Endothelial cell of umbilical vein (primary cell): Measurements from ENCODE around the gene LIPF. TPM values are rescaled to one million over a fixed set of nuclear protein-coding genes. Genes with fewer than 3 reads are reported as not detected.

Experiments used
- BruUV-seq: library from RNA; stranded (reverse); fragments of 400-500 nt; replicated peaks from 2 replicates; lab custom pipeline; 2021; lab: Mats Ljungman, UMichigan
- CTCF ChIA-PET: fragments of 300-600, 350-600 bp; sonication (Branson Sonifier 250); formaldehyde crosslinking; loops from one replicate; lab custom pipeline; 2021; ENCODE audit warnings: antibody characterized with exemption, inconsistent platforms; lab: Charles Lee
- POLR2A ChIA-PET: fragments of 300-600, 350-600 bp; sonication (Branson Sonifier 250); formaldehyde crosslinking; loops from one replicate; lab custom pipeline; 2021; ENCODE audit warnings: antibody characterized with exemption, inconsistent platforms; lab: Charles Lee
- DNase-seq: peaks from one replicate; pipeline ENCODE4 v3.0.0-alpha.2; 2011; ENCODE audit warnings: low read depth, low spot score
- FAIRE-seq: peaks from 2 replicates; lab custom pipeline; 2011; peaks lifted over from hg19 to GRCh38; lab: Jason Lieb, UNC
- H2AFZ ChIP-seq: 2 replicates; pipeline ENCODE4 v1.6.0; 2012; ENCODE audit warnings: low read depth, low read length, control low read depth, inconsistent platforms
- H3K27ac ChIP-seq: 2 replicates; pipeline ENCODE4 v1.5.1; 2011; ENCODE audit warnings: low read depth, mild to moderate bottlenecking, control low read depth, low read length, moderate library complexity; ENCODE audit not compliant: insufficient read depth
- H3K27me3 ChIP-seq, 2 experiments: 2 replicates each; pipeline versions ENCODE4 v1.6.0 to v1.6.1; 2011; ENCODE audit warnings: low read length in 2 of 2, mixed read lengths in 1 of 2; ENCODE audit not compliant: control insufficient read depth in 2 of 2, insufficient read depth in 2 of 2
- H3K36me3 ChIP-seq, 2 experiments: 2 replicates in 1 of 2; 3 replicates in 1 of 2; pipeline ENCODE4 v1.5.1; 2011; ENCODE audit warnings: low read length in 2 of 2, mild to moderate bottlenecking in 1 of 2, moderate library complexity in 1 of 2; ENCODE audit not compliant: control insufficient read depth in 2 of 2, insufficient read depth in 2 of 2; ENCODE audit errors: extremely low read depth in 1 of 2
- H3K4me1 ChIP-seq: 3 replicates; pipeline ENCODE4 v1.5.1; 2011; ENCODE audit warnings: mild to moderate bottlenecking, low read length; ENCODE audit not compliant: control insufficient read depth, insufficient read depth; ENCODE audit errors: extremely low read depth
- H3K4me2 ChIP-seq: 2 replicates; pipeline ENCODE4 v1.6.1; 2011; ENCODE audit warnings: low read length, control low read depth, mixed read lengths; ENCODE audit not compliant: insufficient read depth
- H3K4me3 ChIP-seq, 3 experiments: fragments of 200-600 bp in 1 of 3; sonication (generic), shearing (Covaris generic) in 1 of 3; replicated peaks in 1 of 3; 2 replicates each; pipeline ENCODE4 v1.5.1; 2011 to 2016; ENCODE audit warnings: control low read depth in 3 of 3, low read length in 3 of 3, mild to moderate bottlenecking in 2 of 3, inconsistent platforms in 1 of 3, low read depth in 1 of 3, moderate library complexity in 1 of 3; ENCODE audit not compliant: insufficient read depth in 1 of 3
- H3K79me2 ChIP-seq: 2 replicates; pipeline ENCODE4 v1.6.0; 2012; ENCODE audit warnings: low read length, inconsistent platforms; ENCODE audit not compliant: control insufficient read depth, insufficient read depth
- H3K9ac ChIP-seq: replicated peaks from 2 replicates; pipeline ENCODE3; 2011; ENCODE audit warnings: low read length, control low read depth; ENCODE audit not compliant: insufficient read depth; ENCODE audit errors: extremely low read depth
- H3K9me1 ChIP-seq: replicated peaks from 3 replicates; pipeline ENCODE4 v1.6.0; 2011; ENCODE audit warnings: mild to moderate bottlenecking, low read length; ENCODE audit not compliant: control insufficient read depth, insufficient read depth; ENCODE audit errors: extremely low read depth
- H3K9me3 ChIP-seq: replicated peaks from 2 replicates; pipeline ENCODE4 v1.5.1; 2012; ENCODE audit warnings: low read length, inconsistent platforms; ENCODE audit not compliant: control insufficient read depth, insufficient read depth
- H4K20me1 ChIP-seq: replicated peaks from 2 replicates; pipeline ENCODE3; 2011; ENCODE audit warnings: mild to moderate bottlenecking, low read length; ENCODE audit not compliant: control insufficient read depth, insufficient read depth; ENCODE audit errors: extremely low read depth
- CTCF ChIP-seq, 2 donors: IDR thresholded peaks; 1 replicate in 1 of 2; 2 replicates in 1 of 2; pipeline ENCODE4 v1.5.1; 2011; ENCODE audit warnings: low read length in 2 of 2, mild to moderate bottlenecking in 2 of 2, moderate library complexity in 2 of 2, control low read depth in 1 of 2, inconsistent platforms in 1 of 2, low read depth in 1 of 2; ENCODE audit not compliant: insufficient read depth in 1 of 2; ENCODE audit errors: extremely low read depth in 1 of 2
- EZH2 ChIP-seq: IDR thresholded peaks from 2 replicates; pipeline ENCODE4 v1.6.1; 2012; ENCODE audit warnings: borderline replicate concordance, low read depth, mild to moderate bottlenecking, moderate library complexity, low read length, inconsistent platforms; ENCODE audit not compliant: severe bottlenecking
- FOS ChIP-seq: IDR thresholded peaks from 2 replicates; pipeline ENCODE4 v1.6.1; 2011; ENCODE audit warnings: mild to moderate bottlenecking, low read length, moderate library complexity, borderline replicate concordance; ENCODE audit not compliant: insufficient read depth
- GATA2 ChIP-seq: IDR thresholded peaks from 2 replicates; pipeline ENCODE4 v1.7.0; 2011; ENCODE audit warnings: low read depth, mild to moderate bottlenecking, moderate library complexity, mixed read lengths, low read length; ENCODE audit not compliant: insufficient read length, insufficient read depth
- JUN ChIP-seq: IDR thresholded peaks from 2 replicates; pipeline ENCODE4 v1.6.1; 2011; ENCODE audit warnings: borderline replicate concordance, low read depth; ENCODE audit not compliant: insufficient read length, insufficient read depth
- MYC ChIP-seq: IDR thresholded peaks from one replicate; pipeline ENCODE4 v1.6.1; 2011; ENCODE audit warnings: mild to moderate bottlenecking, low read depth, low read length
- POLR2A ChIP-seq: IDR thresholded peaks from 2 replicates; pipeline ENCODE4 v1.6.1; 2012; ENCODE audit warnings: low read depth, mild to moderate bottlenecking, control low read depth, low read length
- POLR2AphosphoS5 ChIP-seq: IDR thresholded peaks from 2 replicates; pipeline ENCODE4 v1.6.1; 2012; ENCODE audit warnings: low read depth, mild to moderate bottlenecking, control low read depth, low read length, moderate library complexity; ENCODE audit not compliant: insufficient read depth
- dilution Hi-C: fragments of 300-500 bp; cut with MboI; formaldehyde crosslinking; loops from one replicate; pipeline ENCODE4 v1.15.0; 2019; ENCODE audit warnings: low sequenced_read_pairs; ENCODE audit not compliant: extremely low pct_ligation_motif_present
- intact Hi-C: fragments of 100-400 bp; cut with micrococcal nuclease; formaldehyde crosslinking; loops from one replicate; pipeline ENCODE4 v1.10.0; 2022
- polyA plus RNA-seq, 4 experiments: library from polyadenylated mRNA; depleted of rRNA in 3 of 4; stranded (reverse) in 3 of 4; unstranded in 1 of 4; fragments of >200 nt; gene quantifications; 2 replicates each; pipeline versions ENCODE4 v1.2.1 to v1.2.3, GENCODE V29; 2011 to 2012; ENCODE audit warnings: missing spikeins in 1 of 4
- total RNA-seq: library from RNA; stranded (reverse); gene quantifications from 2 replicates; pipeline ENCODE4 v1.2.3, GENCODE V29; 2021
- TF ChIP-seq, protein P1 (sequence below): IDR thresholded peaks from 2 replicates; pipeline ENCODE4 v1.6.1; 2011; ENCODE audit not compliant: insufficient read depth, insufficient read length

Gene LIPF
- total and polyA plus RNA-seq, 2 donors (not counting 3 experiments of a cell fraction or from before 2014, with no cell fraction given) = not detected

DNA sequence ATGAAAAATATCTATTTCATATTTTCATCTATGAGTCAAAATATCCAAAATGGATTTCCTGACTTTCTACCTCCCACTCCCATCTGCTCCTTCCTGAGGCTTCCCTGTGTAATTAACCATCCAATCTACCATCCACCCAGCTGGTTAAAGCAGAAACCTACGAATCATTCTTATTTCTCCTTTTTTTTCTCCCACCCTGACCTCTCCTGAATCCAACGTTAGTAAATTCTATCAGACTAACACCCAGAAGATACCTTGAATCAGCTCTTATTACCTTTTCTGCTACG lies 3.7 kb upstream of the LIPF start:
- no peak overlapping the region for H3K4me3 ChIP-seq
- H2AFZ ChIP-seq = peak overlapping the region; percentile 35
- H3K4me2 ChIP-seq = no peak overlapping the region
- DNase-seq = peak; percentile 31
- no peaks in the 10 kb centered on the region for H3K9me1 ChIP-seq
- ChIA-PET CTCF (interaction anchor here (1.3 to 1.5 kb wide), 3 partner anchors 77 to 225 kb away, joined by 3 to 5 read pairs (median 4); partner anchors contain the start of gene RNLS), POLR2A (no interaction called here)
- H3K27ac ChIP-seq = no peak overlapping the region
- no peaks in the 10 kb centered on the region for H3K36me3 ChIP-seq
- intact Hi-C loops = no loop called here
- no peaks in the 10 kb centered on the region for H3K9me3 ChIP-seq
- no peaks in the 10 kb centered on the region for H3K79me2 ChIP-seq
- H4K20me1 ChIP-seq = no peaks in the 10 kb centered on the region
- H3K4me1 ChIP-seq = peaks cover 8% of the 10 kb centered on the region
- dilution Hi-C loops = no loop called here
- BruUV-seq = no TSS peak
- H3K9ac ChIP-seq = no peak overlapping the region
- no peaks in the 10 kb centered on the region for H3K27me3 ChIP-seq
- TF ChIP-seq POLR2A = no peak
- TF ChIP-seq FOS = peak; percentile 38
- no peak for FAIRE-seq

DNA sequence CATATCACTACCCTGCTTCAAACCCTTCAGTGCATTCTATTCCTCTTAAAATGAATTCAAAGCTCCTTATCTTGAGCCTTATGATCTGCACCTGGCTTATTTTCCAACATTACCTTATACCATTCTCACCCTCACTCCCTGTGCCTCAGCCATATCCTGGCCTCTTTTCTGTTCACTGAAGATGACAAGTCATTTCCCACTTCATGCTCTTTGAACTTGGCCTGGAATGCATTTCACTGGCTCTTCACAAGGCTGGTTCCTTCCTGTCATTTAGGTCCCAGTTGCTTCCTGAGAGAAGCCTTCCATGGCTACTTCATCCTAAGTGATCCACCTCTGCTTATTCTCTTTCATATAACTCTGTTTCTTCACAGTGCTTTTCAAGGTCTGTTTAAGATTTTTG lies 3.2 kb upstream of the LIPF start:
- TF ChIP-seq, protein P1, sequence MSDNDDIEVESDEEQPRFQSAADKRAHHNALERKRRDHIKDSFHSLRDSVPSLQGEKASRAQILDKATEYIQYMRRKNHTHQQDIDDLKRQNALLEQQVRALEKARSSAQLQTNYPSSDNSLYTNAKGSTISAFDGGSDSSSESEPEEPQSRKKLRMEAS = no peak
- TF ChIP-seq MYC = no peak
- TF ChIP-seq POLR2A = no peak
- TF ChIP-seq CTCF (IDR thresholded peaks at IDR 0.05; ENCODE audit: extremely low read depth in 1 of 2, insufficient read depth in 1 of 2, low read depth in 1 of 2, low read length in 2 of 2) = no peak
- TF ChIP-seq EZH2 = no peak
- no peak for TF ChIP-seq GATA2
- TF ChIP-seq FOS = no peak
- no peak for TF ChIP-seq POLR2AphosphoS5
- TF ChIP-seq JUN = no peak
- Histone ChIP-seq H3K4me3 (no peak overlapping the region), H2AFZ (peak overlapping the region; percentile 35), H3K9ac (no peak overlapping the region), H3K79me2 (no peaks in the 10 kb centered on the region), H3K4me1 (peaks cover 8% of the 10 kb centered on the region), H4K20me1 (no peaks in the 10 kb centered on the region), H3K4me2 (peak overlapping the region; percentile 7), H3K27ac (no peak overlapping the region), H3K9me1 (no peaks in the 10 kb centered on the region), H3K9me3 (no peaks in the 10 kb centered on the region), H3K27me3 (no peaks in the 10 kb centered on the region), H3K36me3 (no peaks in the 10 kb centered on the region)
- intact Hi-C loops = no loop called here
- ChIA-PET CTCF (interaction anchor here (0.9 to 1.5 kb wide), 9 partner anchors 8 to 224 kb away, joined by 3 to 5 read pairs (median 3); partner anchors contain the start of gene RNLS), POLR2A (no interaction called here)
- peak; percentile 79 for FAIRE-seq
- peak; percentile 36 for DNase-seq
- BruUV-seq = no TSS peak
- dilution Hi-C loops = no loop called here
